Endothelial cell of umbilical vein (primary cell): ENCODE data around the gene COL1A1. TPM values are rescaled to one million over a fixed set of nuclear protein-coding genes. Genes with fewer than 3 reads are reported as not detected.

ENCODE experiments used
- BruUV-seq: library from RNA; stranded (reverse); fragments of 400-500 nt; replicated peaks from 2 replicates; lab custom pipeline; 2021; lab: Mats Ljungman, UMichigan
- CTCF ChIA-PET: fragments of 300-600, 350-600 bp; sonication (Branson Sonifier 250); formaldehyde crosslinking; loops from one replicate; lab custom pipeline; 2021; ENCODE audit warnings: antibody characterized with exemption, inconsistent platforms; lab: Charles Lee
- POLR2A ChIA-PET: fragments of 300-600, 350-600 bp; sonication (Branson Sonifier 250); formaldehyde crosslinking; loops from one replicate; lab custom pipeline; 2021; ENCODE audit warnings: antibody characterized with exemption, inconsistent platforms; lab: Charles Lee
- DNase-seq: peaks from one replicate; pipeline ENCODE4 v3.0.0-alpha.2; 2011; ENCODE audit warnings: low read depth, low spot score
- FAIRE-seq: peaks from 2 replicates; lab custom pipeline; 2011; peaks lifted over from hg19 to GRCh38; lab: Jason Lieb, UNC
- H2AFZ ChIP-seq: 2 replicates; pipeline ENCODE4 v1.6.0; 2012; ENCODE audit warnings: low read depth, low read length, control low read depth, inconsistent platforms
- H3K27ac ChIP-seq: 2 replicates; pipeline ENCODE4 v1.5.1; 2011; ENCODE audit warnings: low read depth, mild to moderate bottlenecking, control low read depth, low read length, moderate library complexity; ENCODE audit not compliant: insufficient read depth
- H3K27me3 ChIP-seq, 2 experiments: 2 replicates each; pipeline versions ENCODE4 v1.6.0 to v1.6.1; 2011; ENCODE audit warnings: low read length in 2 of 2, mixed read lengths in 1 of 2; ENCODE audit not compliant: control insufficient read depth in 2 of 2, insufficient read depth in 2 of 2
- H3K36me3 ChIP-seq, 2 experiments: 2 replicates in 1 of 2; 3 replicates in 1 of 2; pipeline ENCODE4 v1.5.1; 2011; ENCODE audit warnings: low read length in 2 of 2, mild to moderate bottlenecking in 1 of 2, moderate library complexity in 1 of 2; ENCODE audit not compliant: control insufficient read depth in 2 of 2, insufficient read depth in 2 of 2; ENCODE audit errors: extremely low read depth in 1 of 2
- H3K4me1 ChIP-seq: 3 replicates; pipeline ENCODE4 v1.5.1; 2011; ENCODE audit warnings: mild to moderate bottlenecking, low read length; ENCODE audit not compliant: control insufficient read depth, insufficient read depth; ENCODE audit errors: extremely low read depth
- H3K4me2 ChIP-seq: 2 replicates; pipeline ENCODE4 v1.6.1; 2011; ENCODE audit warnings: low read length, control low read depth, mixed read lengths; ENCODE audit not compliant: insufficient read depth
- H3K4me3 ChIP-seq, 3 experiments: fragments of 200-600 bp in 1 of 3; sonication (generic), shearing (Covaris generic) in 1 of 3; replicated peaks in 1 of 3; 2 replicates each; pipeline ENCODE4 v1.5.1; 2011 to 2016; ENCODE audit warnings: control low read depth in 3 of 3, low read length in 3 of 3, mild to moderate bottlenecking in 2 of 3, inconsistent platforms in 1 of 3, low read depth in 1 of 3, moderate library complexity in 1 of 3; ENCODE audit not compliant: insufficient read depth in 1 of 3
- H3K79me2 ChIP-seq: 2 replicates; pipeline ENCODE4 v1.6.0; 2012; ENCODE audit warnings: low read length, inconsistent platforms; ENCODE audit not compliant: control insufficient read depth, insufficient read depth
- H3K9ac ChIP-seq: replicated peaks from 2 replicates; pipeline ENCODE3; 2011; ENCODE audit warnings: low read length, control low read depth; ENCODE audit not compliant: insufficient read depth; ENCODE audit errors: extremely low read depth
- H3K9me1 ChIP-seq: replicated peaks from 3 replicates; pipeline ENCODE4 v1.6.0; 2011; ENCODE audit warnings: mild to moderate bottlenecking, low read length; ENCODE audit not compliant: control insufficient read depth, insufficient read depth; ENCODE audit errors: extremely low read depth
- H3K9me3 ChIP-seq: replicated peaks from 2 replicates; pipeline ENCODE4 v1.5.1; 2012; ENCODE audit warnings: low read length, inconsistent platforms; ENCODE audit not compliant: control insufficient read depth, insufficient read depth
- H4K20me1 ChIP-seq: replicated peaks from 2 replicates; pipeline ENCODE3; 2011; ENCODE audit warnings: mild to moderate bottlenecking, low read length; ENCODE audit not compliant: control insufficient read depth, insufficient read depth; ENCODE audit errors: extremely low read depth
- FOS ChIP-seq: IDR thresholded peaks from 2 replicates; pipeline ENCODE4 v1.6.1; 2011; ENCODE audit warnings: mild to moderate bottlenecking, low read length, moderate library complexity, borderline replicate concordance; ENCODE audit not compliant: insufficient read depth
- MYC ChIP-seq: IDR thresholded peaks from one replicate; pipeline ENCODE4 v1.6.1; 2011; ENCODE audit warnings: mild to moderate bottlenecking, low read depth, low read length
- POLR2AphosphoS5 ChIP-seq: IDR thresholded peaks from 2 replicates; pipeline ENCODE4 v1.6.1; 2012; ENCODE audit warnings: low read depth, mild to moderate bottlenecking, control low read depth, low read length, moderate library complexity; ENCODE audit not compliant: insufficient read depth
- dilution Hi-C: fragments of 300-500 bp; cut with MboI; formaldehyde crosslinking; loops from one replicate; pipeline ENCODE4 v1.15.0; 2019; ENCODE audit warnings: low sequenced_read_pairs; ENCODE audit not compliant: extremely low pct_ligation_motif_present
- intact Hi-C: fragments of 100-400 bp; cut with micrococcal nuclease; formaldehyde crosslinking; loops from one replicate; pipeline ENCODE4 v1.10.0; 2022
- polyA plus RNA-seq, 4 experiments: library from polyadenylated mRNA; depleted of rRNA in 3 of 4; stranded (reverse) in 3 of 4; unstranded in 1 of 4; fragments of >200 nt; gene quantifications; 2 replicates each; pipeline versions ENCODE4 v1.2.1 to v1.2.3, GENCODE V29; 2011 to 2012; ENCODE audit warnings: missing spikeins in 1 of 4
- total RNA-seq: library from RNA; stranded (reverse); gene quantifications from 2 replicates; pipeline ENCODE4 v1.2.3, GENCODE V29; 2021

The COL1A1 gene
- total and polyA plus RNA-seq, 2 donors (not counting 3 experiments of a cell fraction or from before 2014, with no cell fraction given), result 0.07 TPM

GRCh38 chr17:50208611-50209061 is 7.2 kb upstream of the COL1A1 start:
- no TSS peak for BruUV-seq
- FAIRE-seq, result no peak
- POLR2A ChIA-PET, result no interaction called here
- intact Hi-C loops, result no loop called here
- no peaks in the 10 kb centered on the region for H3K9me3 ChIP-seq
- H3K9me1 ChIP-seq, result no peaks in the 10 kb centered on the region
- no peaks in the 10 kb centered on the region for H4K20me1 ChIP-seq
- no peak for TF ChIP-seq POLR2AphosphoS5
- H3K4me2 ChIP-seq, result no peak overlapping the region
- DNase-seq, result no peak
- H3K9ac ChIP-seq, result no peak overlapping the region
- H3K4me3 ChIP-seq, result no peak overlapping the region
- no peak overlapping the region for H2AFZ ChIP-seq
- H3K36me3 ChIP-seq, result no peaks in the 10 kb centered on the region
- H3K79me2 ChIP-seq, result no peaks in the 10 kb centered on the region
- CTCF ChIA-PET, result interaction anchor here (4.4 to 9.9 kb wide), 2 partner anchors 7 to 65 kb away, joined by 17 to 80 read pairs; partner anchors contain the start of genes COL1A1 and TMEM92
- H3K27ac ChIP-seq, result no peak overlapping the region
- peaks cover 3 to 7% of the 10 kb centered on the region in 2 experiments for H3K27me3 ChIP-seq
- dilution Hi-C loops, result no loop called here
- H3K4me1 ChIP-seq, result peaks cover 7% of the 10 kb centered on the region

- Histone ChIP-seq H3K9ac (no peak overlapping the region), H3K4me2 (no peak overlapping the region), H3K27me3 (peaks cover 3 to 7% of the 10 kb centered on the region in 2 experiments), H3K36me3 (no peaks in the 10 kb centered on the region), H3K9me3 (no peaks in the 10 kb centered on the region), H2AFZ (no peak overlapping the region), H3K27ac (no peak overlapping the region), H3K4me3 (no peak overlapping the region), H3K4me1 (peaks cover 7% of the 10 kb centered on the region), H3K79me2 (no peaks in the 10 kb centered on the region), H4K20me1 (no peaks in the 10 kb centered on the region), H3K9me1 (no peaks in the 10 kb centered on the region)
- no peak for FAIRE-seq
- BruUV-seq, result no TSS peak
- no peak for DNase-seq
- intact Hi-C loops, result no loop called here
- POLR2A ChIA-PET, result no interaction called here
- dilution Hi-C loops, result no loop called here
- TF ChIP-seq MYC, result no peak
- TF ChIP-seq POLR2AphosphoS5, result no peak
- TF ChIP-seq FOS, result no peak
- CTCF ChIA-PET, result interaction anchor here (1.0 to 2.3 kb wide), 3 partner anchors 8 to 89 kb away, joined by 4 to 6 read pairs (median 4); no protein-coding TSS in a partner anchor
Observed at GRCh38 chr17:50207792-50208567, 6.5 kb upstream of the COL1A1 start.
